H1 (cell line): ENCODE measurements around the gene C3orf18. TPM values are rescaled to one million over a fixed set of nuclear protein-coding genes. Genes with fewer than 3 reads are reported as not detected.

Experiments
- CBX8 ChIP-seq: fragments of 300-800, 300-1000 bp; sonication (generic); IDR thresholded peaks from 2 replicates; pipeline ENCODE4 v1.7.1; 2016; ENCODE audit warnings: low read depth, low read length, borderline replicate concordance
- CHD2 ChIP-seq: IDR thresholded peaks from 2 replicates; pipeline ENCODE4 v1.6.1; 2012; ENCODE audit warnings: low read length, improper control_type of control experiment
- CTCF ChIP-seq, 3 experiments: IDR thresholded peaks; 1 replicate in 2 of 3; 2 replicates in 1 of 3; pipeline versions ENCODE4 v1.5.1 to v1.6.1; 2011; ENCODE audit warnings: low read length in 3 of 3, mild to moderate bottlenecking in 3 of 3, inconsistent platforms in 2 of 3, low read depth in 1 of 3, moderate library complexity in 1 of 3; ENCODE audit not compliant: insufficient read depth in 1 of 3; ENCODE audit errors: control extremely low read depth in 1 of 3
- JUND ChIP-seq: IDR thresholded peaks from 2 replicates; pipeline ENCODE4 v1.6.1; 2011; ENCODE audit warnings: mild to moderate bottlenecking, improper control_type of control experiment, low read length
- KDM1A ChIP-seq: fragments of 200-600, 300-600 bp; sonication (generic); IDR thresholded peaks from 2 replicates; pipeline ENCODE4 v1.7.1; 2016; ENCODE audit warnings: mild to moderate bottlenecking, low read length, borderline replicate concordance
- KDM4A ChIP-seq: IDR thresholded peaks from one replicate; pipeline ENCODE4 v1.7.1; 2012; ENCODE audit warnings: low read depth, mild to moderate bottlenecking, moderate library complexity, low read length, inconsistent platforms; ENCODE audit not compliant: severe bottlenecking
- MAX ChIP-seq: IDR thresholded peaks from 2 replicates; pipeline ENCODE4 v1.6.1; 2012; ENCODE audit warnings: inconsistent platforms
- NRF1 ChIP-seq: IDR thresholded peaks from 2 replicates; pipeline ENCODE4 v1.6.1; 2011; ENCODE audit warnings: mild to moderate bottlenecking, low read depth, low read length, improper control_type of control experiment
- POLR2AphosphoS5 ChIP-seq: IDR thresholded peaks from 2 replicates; pipeline ENCODE4 v1.6.1; 2011; ENCODE audit warnings: low read depth, low read length
- RAD21 ChIP-seq, 2 experiments: IDR thresholded peaks in 1 of 2; conservative IDR thresholded peaks in 1 of 2; 2 replicates each; pipeline ENCODE4 v1.6.1; 2011; ENCODE audit warnings: low read depth in 2 of 2, low read length in 2 of 2, improper control_type of control experiment in 1 of 2, inconsistent platforms in 1 of 2, mild to moderate bottlenecking in 1 of 2, moderate library complexity in 1 of 2
- RNF2 ChIP-seq: fragments of 200-900, 300-1000 bp; sonication (generic); IDR thresholded peaks from 2 replicates; pipeline ENCODE4 v1.7.1; 2016; ENCODE audit warnings: borderline replicate concordance, low read depth, mild to moderate bottlenecking, antibody characterized with exemption, low read length; ENCODE audit not compliant: poor library complexity, severe bottlenecking; ENCODE audit errors: missing control alignments
- SP2 ChIP-seq: IDR thresholded peaks from 2 replicates; pipeline ENCODE4 v1.6.1; 2012; ENCODE audit warnings: mild to moderate bottlenecking, low read length, inconsistent platforms
- SP4 ChIP-seq: IDR thresholded peaks from 2 replicates; pipeline ENCODE4 v1.6.1; 2012; ENCODE audit warnings: low read length, inconsistent platforms
- SRF ChIP-seq: IDR thresholded peaks from 2 replicates; pipeline ENCODE4 v1.6.1; 2011; ENCODE audit warnings: mild to moderate bottlenecking, low read depth, low read length, moderate library complexity
- TAF1 ChIP-seq: IDR thresholded peaks from 2 replicates; pipeline ENCODE4 v1.6.1; 2011; ENCODE audit warnings: mild to moderate bottlenecking, low read depth, low read length
- USF2 ChIP-seq: IDR thresholded peaks from 2 replicates; pipeline ENCODE4 v1.6.1; 2011; ENCODE audit warnings: low read length, improper control_type of control experiment
- polyA plus RNA-seq, 7 experiments: library from polyadenylated mRNA; depleted of rRNA in 3 of 7; stranded (reverse) in 5 of 7; unstranded in 2 of 7; fragments of >200 nt in 5 of 7; fragments of 200-250 nt in 2 of 7; gene quantifications; 1 replicate in 5 of 7; 2 replicates in 1 of 7; 4 replicates in 1 of 7; pipeline versions ENCODE4 v1.2.1 to v1.2.3, GENCODE V29; 2011 to 2013; ENCODE audit warnings: missing spikeins in 2 of 7, mixed read lengths in 2 of 7
- total RNA-seq: library from RNA; stranded (reverse); fragmentation: NEBNext Ultra II Directional; extraction: Animal tissue kit (Norgen Biotek cat#: 25700); gene quantifications from 2 replicates; pipeline ENCODE4 v1.2.1, GENCODE V29; 2021

The C3orf18 gene
- total and polyA plus RNA-seq, 2 of the 8 experiments (the other 6 are each of a cell fraction or from before 2014, with no cell fraction given), result 7.5 to 15.0 TPM

- no peak for TF ChIP-seq RNF2
- TF ChIP-seq SP4, result no peak
- TF ChIP-seq CHD2, result peak; percentile 87
- TF ChIP-seq SP2, result peak; percentile 66
- no peak; the same call in 1 of the 2 replicates for TF ChIP-seq TAF1
- TF ChIP-seq CTCF (IDR thresholded peaks at IDR 0.05; ENCODE audit: control extremely low read depth in 1 of 3, insufficient read depth in 1 of 3, low read depth in 1 of 3, low read length in 3 of 3), result no peak
- TF ChIP-seq RAD21 (IDR thresholded peaks at IDR 0.05 in 1 of 2, conservative IDR thresholded peaks at IDR 0.05 in 1 of 2; ENCODE audit: low read depth in 2 of 2, low read length in 2 of 2), result no peak
- TF ChIP-seq MAX, result no peak
- no peak for TF ChIP-seq USF2
- no peak for TF ChIP-seq JUND
- TF ChIP-seq KDM4A, result peak; percentile 90
- TF ChIP-seq SRF, result no peak
- TF ChIP-seq NRF1, result no peak
- TF ChIP-seq KDM1A, result peak; percentile 97
- no peak for TF ChIP-seq CBX8
- no peak for TF ChIP-seq POLR2AphosphoS5
Observed at GRCh38 chr3:50567386-50568167, at the start of gene C3orf18 (continued).
